Measurements from ENCODE around the gene WNT5B. TPM values are rescaled to one million over a fixed set of nuclear protein-coding genes. Genes with fewer than 3 reads are reported as not detected.
A peak's percentile ranks its signal among the peaks of the same experiment; 100 is the strongest.

The WNT5B gene
- total and polyA plus RNA-seq, 2 donors (not counting 1 experiment from before 2014, with no cell fraction given): 0.33 to 0.57 TPM

DNA sequence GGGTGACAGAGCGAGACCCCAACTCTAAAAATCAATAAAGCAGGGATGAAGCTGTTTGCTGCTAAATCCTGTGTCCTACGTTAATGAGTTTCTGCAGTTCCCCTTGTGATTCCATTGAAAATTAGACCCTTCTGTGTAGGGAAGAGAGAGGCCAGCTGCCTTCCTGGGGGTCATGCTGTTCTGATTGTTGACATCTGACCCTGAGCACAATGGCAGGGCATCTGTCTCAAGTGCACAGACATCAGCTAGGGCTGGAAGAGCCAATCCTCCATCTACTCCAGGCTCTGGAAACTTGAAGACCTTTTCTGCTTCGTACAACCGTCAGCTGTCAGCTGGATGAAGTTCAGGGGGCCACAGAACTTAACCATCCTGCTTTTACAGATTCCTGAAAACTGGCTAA lies 44.7 kb upstream of the WNT5B start:
- Histone ChIP-seq H3K9me3 (ENCODE audit: control extremely low read depth in 1 of 3, control insufficient read depth in 2 of 3, insufficient read depth in 1 of 3, low read length in 2 of 3) (no peaks in the 10 kb centered on the region), H2AFZ (ENCODE audit: insufficient read depth, low read depth, low read length, poor library complexity, severe bottlenecking) (no peak overlapping the region), H3K79me2 (ENCODE audit: control insufficient read depth, insufficient read depth, low read length) (peaks cover 13% of the 10 kb centered on the region), H3K4me3 (ENCODE audit: control extremely low read depth in 1 of 5, extremely low read depth in 1 of 5, insufficient read depth in 1 of 5, low read depth in 2 of 5, low read length in 4 of 5) (no peak overlapping the region), H3K4me2 (replicated peaks; ENCODE audit: low read depth, low read length, poor library complexity, severe bottlenecking) (no peak overlapping the region), H3K36me3 (replicated peaks in 1 of 2; ENCODE audit: control extremely low read depth in 1 of 2, control insufficient read depth in 1 of 2, extremely low read depth in 1 of 2, insufficient read depth in 2 of 2, low read length in 1 of 2) (peaks cover 2 to 3% of the 10 kb centered on the region in 2 experiments), H3K4me1 (ENCODE audit: control insufficient read depth in 2 of 2, insufficient read depth in 2 of 2, low read length in 2 of 2) (peaks cover 6 to 7% of the 10 kb centered on the region in 2 donors), H3K9ac (ENCODE audit: low read length) (no peak overlapping the region), H4K20me1 (ENCODE audit: control insufficient read depth, insufficient read depth, low read length, poor library complexity, severe bottlenecking) (peaks cover 8% of the 10 kb centered on the region), H3K27me3 (replicated peaks in 1 of 4; ENCODE audit: control extremely low read depth in 1 of 4, control insufficient read depth in 3 of 4, insufficient read depth in 4 of 4, low read length in 3 of 4) (no peaks in the 10 kb centered on the region), H3K27ac (ENCODE audit: low read length in 2 of 2) (no peak overlapping the region)
- WGBS (ENCODE audit: insufficient coverage): 90% methylated on average over 2 of the region's 4 CpGs
- intact Hi-C loops (cut with micrococcal nuclease): no loop called here
- Mint-ChIP-seq H3K4me3 (no peak overlapping the region), H3K27ac (no peak overlapping the region), H3K9me3 (ENCODE audit: insufficient read depth) (no peaks in the 10 kb centered on the region), H3K4me1 (peaks cover 22% of the 10 kb centered on the region), H3K27me3 (no peaks in the 10 kb centered on the region)
- CTCF ChIA-PET: interaction anchor here (1.2 to 4.5 kb wide), 21 partner anchors 9 to 1142 kb away, joined by 3 to 256 read pairs (median 10); partner anchors contain the start of genes FBXL14 and RAD52
- DNase-seq (no peak), ATAC-seq (ENCODE audit: low read depth) (no peak)
- TF ChIP-seq, protein P1, sequence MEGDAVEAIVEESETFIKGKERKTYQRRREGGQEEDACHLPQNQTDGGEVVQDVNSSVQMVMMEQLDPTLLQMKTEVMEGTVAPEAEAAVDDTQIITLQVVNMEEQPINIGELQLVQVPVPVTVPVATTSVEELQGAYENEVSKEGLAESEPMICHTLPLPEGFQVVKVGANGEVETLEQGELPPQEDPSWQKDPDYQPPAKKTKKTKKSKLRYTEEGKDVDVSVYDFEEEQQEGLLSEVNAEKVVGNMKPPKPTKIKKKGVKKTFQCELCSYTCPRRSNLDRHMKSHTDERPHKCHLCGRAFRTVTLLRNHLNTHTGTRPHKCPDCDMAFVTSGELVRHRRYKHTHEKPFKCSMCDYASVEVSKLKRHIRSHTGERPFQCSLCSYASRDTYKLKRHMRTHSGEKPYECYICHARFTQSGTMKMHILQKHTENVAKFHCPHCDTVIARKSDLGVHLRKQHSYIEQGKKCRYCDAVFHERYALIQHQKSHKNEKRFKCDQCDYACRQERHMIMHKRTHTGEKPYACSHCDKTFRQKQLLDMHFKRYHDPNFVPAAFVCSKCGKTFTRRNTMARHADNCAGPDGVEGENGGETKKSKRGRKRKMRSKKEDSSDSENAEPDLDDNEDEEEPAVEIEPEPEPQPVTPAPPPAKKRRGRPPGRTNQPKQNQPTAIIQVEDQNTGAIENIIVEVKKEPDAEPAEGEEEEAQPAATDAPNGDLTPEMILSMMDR (IDR thresholded peaks at IDR 0.05): no peak
- TF ChIP-seq EZH2 (IDR thresholded peaks at IDR 0.05; ENCODE audit: borderline replicate concordance, insufficient read depth, low read depth, low read length, poor library complexity, severe bottlenecking): no peak
- POLR2A ChIA-PET: no interaction called here

DNA sequence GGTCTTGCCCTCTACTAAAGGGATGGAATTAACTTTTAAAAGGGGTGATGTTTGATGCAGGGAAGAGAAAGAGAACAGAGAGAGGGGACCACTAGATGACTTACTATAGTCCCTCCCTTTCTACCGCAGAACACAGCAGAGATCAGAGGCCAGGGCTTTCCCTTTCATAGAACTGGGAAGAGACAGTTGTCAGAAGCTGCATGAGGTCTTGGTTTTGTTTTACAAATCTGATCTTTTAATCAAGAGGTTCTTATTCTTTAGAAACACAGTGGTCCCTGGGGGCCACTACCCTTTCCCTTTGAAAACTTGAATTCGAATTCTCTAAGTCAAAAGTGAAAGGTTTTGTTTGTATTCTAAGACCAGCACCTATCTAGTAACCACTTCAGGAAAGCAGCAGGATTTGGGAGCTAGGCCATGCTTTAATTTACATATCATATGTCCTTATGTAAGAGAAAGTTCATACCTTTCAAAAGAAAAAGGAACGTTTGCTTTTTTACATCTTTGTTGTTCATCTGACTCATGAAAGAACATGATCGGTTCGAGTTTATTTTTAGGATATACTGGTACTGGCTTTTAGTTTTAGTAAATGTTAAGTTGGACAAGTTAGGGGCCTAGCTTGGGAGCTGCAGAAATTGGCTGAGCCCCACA lies 41.0 kb upstream of the WNT5B start:
- Histone ChIP-seq H3K27me3 (replicated peaks in 1 of 4; ENCODE audit: control extremely low read depth in 1 of 4, control insufficient read depth in 3 of 4, insufficient read depth in 4 of 4, low read length in 3 of 4) (no peaks in the 10 kb centered on the region), H3K9me3 (ENCODE audit: control extremely low read depth in 1 of 3, control insufficient read depth in 2 of 3, insufficient read depth in 1 of 3, low read length in 2 of 3) (no peaks in the 10 kb centered on the region), H4K20me1 (ENCODE audit: control insufficient read depth, insufficient read depth, low read length, poor library complexity, severe bottlenecking) (peaks cover 38% of the 10 kb centered on the region), H3K36me3 (replicated peaks in 1 of 2; ENCODE audit: control extremely low read depth in 1 of 2, control insufficient read depth in 1 of 2, extremely low read depth in 1 of 2, insufficient read depth in 2 of 2, low read length in 1 of 2) (peaks cover 2 to 3% of the 10 kb centered on the region in 2 experiments), H3K9ac (ENCODE audit: low read length) (no peak overlapping the region), H3K27ac (ENCODE audit: low read length in 2 of 2) (peak overlapping the region in 1 of 2 donors; percentile 32), H2AFZ (ENCODE audit: insufficient read depth, low read depth, low read length, poor library complexity, severe bottlenecking) (no peak overlapping the region), H3K79me2 (ENCODE audit: control insufficient read depth, insufficient read depth, low read length) (peaks cover 50% of the 10 kb centered on the region), H3K4me1 (ENCODE audit: control insufficient read depth in 2 of 2, insufficient read depth in 2 of 2, low read length in 2 of 2) (peaks cover 32 to 33% of the 10 kb centered on the region in 2 donors), H3K4me2 (replicated peaks; ENCODE audit: low read depth, low read length, poor library complexity, severe bottlenecking) (no peak overlapping the region), H3K4me3 (ENCODE audit: control extremely low read depth in 1 of 5, extremely low read depth in 1 of 5, insufficient read depth in 1 of 5, low read depth in 2 of 5, low read length in 4 of 5) (no peak overlapping the region)
- TF ChIP-seq EZH2 (IDR thresholded peaks at IDR 0.05; ENCODE audit: borderline replicate concordance, insufficient read depth, low read depth, low read length, poor library complexity, severe bottlenecking): no peak
- intact Hi-C loops (cut with micrococcal nuclease): no loop called here
- Mint-ChIP-seq H3K9me3 (ENCODE audit: insufficient read depth) (no peaks in the 10 kb centered on the region), H3K4me1 (peaks cover 55% of the 10 kb centered on the region), H3K27me3 (no peaks in the 10 kb centered on the region), H3K27ac (no peak overlapping the region), H3K4me3 (no peak overlapping the region)
- ATAC-seq (ENCODE audit: low read depth): no peak
- 67% methylated on average over 2 of the region's 5 CpGs for WGBS (ENCODE audit: insufficient coverage)
- no peak for DNase-seq
- ChIA-PET CTCF (interaction anchor here (0.9 to 5.6 kb wide), 4 partner anchors 13 to 470 kb away, joined by 3 to 54 read pairs (median 8); no protein-coding TSS in a partner anchor), POLR2A (no interaction called here)
